ENCODE results near the gene MORN1. TPM values are rescaled to one million over a fixed set of nuclear protein-coding genes. Genes with fewer than 3 reads are reported as not detected.

Gene MORN1
- total and polyA plus RNA-seq, 2 of the 8 experiments (the other 6 are each of a cell fraction or from before 2014, with no cell fraction given) = 5.0 to 9.1 TPM

- Histone ChIP-seq H2BK5ac (ENCODE audit: low read depth, low read length) (peak overlapping the region; percentile 78; the same call in 1 of the 2 replicates), H3K27ac (ENCODE audit: low read depth, low read length) (no peak overlapping the region; the same call in 1 of the 2 replicates), H2BK12ac (ENCODE audit: low read depth, low read length) (no peak overlapping the region), H3K36me3 (ENCODE audit: control insufficient read depth in 2 of 4, insufficient read depth in 4 of 4, low read length in 3 of 4) (peaks cover 2 to 8% (median 5%) of the 10 kb centered on the region in 4 experiments; a peak in 5 of 8 replicates), H3K4ac (replicated peaks; ENCODE audit: insufficient read length, low read depth, low read length) (peak overlapping the region; percentile 96), H3K79me2 (ENCODE audit: control insufficient read depth in 1 of 2, insufficient read depth in 2 of 2, low read length in 2 of 2) (peaks cover 0 to 6% of the 10 kb centered on the region in 2 experiments; a peak in 1 of 4 replicates), H4K91ac (replicated peaks; ENCODE audit: insufficient read length, low read length) (peak overlapping the region; percentile 97), H3K18ac (ENCODE audit: extremely low read depth, low read length) (peak overlapping the region; percentile 97), H2BK20ac (ENCODE audit: low read length) (no peak overlapping the region), H3K23me2 (ENCODE audit: low read depth, low read length) (peaks cover 15% of the 10 kb centered on the region), H2AFZ (ENCODE audit: low read length) (no peak overlapping the region; the same call in 1 of the 2 replicates), H3K4me2 (ENCODE audit: insufficient read depth in 1 of 2, low read depth in 2 of 2, low read length in 2 of 2) (peak overlapping the region; percentile 75 to 91), H3K14ac (ENCODE audit: insufficient read length) (no peak overlapping the region), H2AK5ac (ENCODE audit: low read depth, low read length) (peak overlapping the region; percentile 65; the same call in 1 of the 2 replicates), H3K56ac (replicated peaks; ENCODE audit: insufficient read length, low read depth, low read length) (no peak overlapping the region), H3K4me3 (ENCODE audit: extremely low read depth in 1 of 4, insufficient read depth in 2 of 4, low read depth in 3 of 4, low read length in 4 of 4) (peak overlapping the region; percentile 51 to 92 (median 56)), H4K20me1 (replicated peaks in 1 of 2; ENCODE audit: control insufficient read depth in 1 of 2, insufficient read depth in 2 of 2, low read length in 2 of 2) (peaks cover 0 to 4% of the 10 kb centered on the region in 2 experiments), H3K79me1 (ENCODE audit: low read depth, low read length) (no peaks in the 10 kb centered on the region), H3K4me1 (replicated peaks in 1 of 4; ENCODE audit: control insufficient read depth in 3 of 4, insufficient read depth in 4 of 4, low read length in 3 of 4) (peaks cover 0 to 14% (median 11%) of the 10 kb centered on the region in 4 experiments; a peak in 5 of 7 replicates), H2BK15ac (ENCODE audit: low read length) (peak overlapping the region; percentile 81; the same call in 1 of the 2 replicates), H3K27me3 (replicated peaks in 1 of 4; ENCODE audit: control insufficient read depth in 3 of 4, extremely low read depth in 1 of 4, insufficient read depth in 3 of 4, low read length in 3 of 4) (no peaks in the 10 kb centered on the region; a peak in 1 of 7 replicates), H4K5ac (ENCODE audit: insufficient read length, low read depth, low read length) (peak overlapping the region; percentile 98), H3K9me3 (ENCODE audit: insufficient read depth in 2 of 2, low read depth in 1 of 2, low read length in 1 of 2) (no peaks in the 10 kb centered on the region), H2BK120ac (replicated peaks; ENCODE audit: low read depth, low read length) (no peak overlapping the region), H3K9ac (replicated peaks in 1 of 4; ENCODE audit: extremely low read depth in 1 of 4, low read depth in 3 of 4, low read length in 3 of 4) (peak overlapping the region; percentile 35 to 79 (median 64); a peak in 6 of 7 replicates), H4K8ac (ENCODE audit: extremely low read depth, insufficient read depth, low read length) (peak overlapping the region; percentile 83), H3K23ac (ENCODE audit: insufficient read length) (no peak overlapping the region)
- POLR2A ChIA-PET (ENCODE audit: partially characterized antibody) = interaction anchor here (0.6 to 3.6 kb wide), 6 partner anchors 10 to 216 kb away, joined by 3 to 13 read pairs (median 3); no protein-coding TSS in a partner anchor
- FAIRE-seq (no peak), DNase-seq (ENCODE audit: low read depth in 1 of 2, low spot score in 2 of 2) (no peak)
- WGBS, 2 experiments (ENCODE audit: extremely low coverage in 1 of 2, insufficient coverage in 1 of 2, insufficient read length in 1 of 2, insufficient replicate concordance in 2 of 2, low coverage in 1 of 2, low lambda C conversion rate in 2 of 2, missing lambda C conversion rate in 1 of 2) = 7% methylated on average over 26 of the region's 66 CpGs; no CpG with 5 or more reads in 1 of the 2 experiments
- CTCF ChIA-PET (ENCODE audit: partially characterized antibody) = interaction anchor here (0.9 to 1.8 kb wide), 4 partner anchors 10 to 134 kb away, joined by 3 to 7 read pairs (median 4); no protein-coding TSS in a partner anchor
- peak; percentile 7; the same call in 1 of the 2 replicates for TF ChIP-seq TAF1 (IDR thresholded peaks at IDR 0.05; ENCODE audit: low read depth, low read length)
- TF ChIP-seq KDM4A (IDR thresholded peaks at IDR 0.05; ENCODE audit: low read depth, low read length, severe bottlenecking) = peak; percentile 67
- TF ChIP-seq GTF2F1 (IDR thresholded peaks at IDR 0.05; ENCODE audit: borderline replicate concordance, low read depth, low read length) = no peak
- TF ChIP-seq, protein P1, sequence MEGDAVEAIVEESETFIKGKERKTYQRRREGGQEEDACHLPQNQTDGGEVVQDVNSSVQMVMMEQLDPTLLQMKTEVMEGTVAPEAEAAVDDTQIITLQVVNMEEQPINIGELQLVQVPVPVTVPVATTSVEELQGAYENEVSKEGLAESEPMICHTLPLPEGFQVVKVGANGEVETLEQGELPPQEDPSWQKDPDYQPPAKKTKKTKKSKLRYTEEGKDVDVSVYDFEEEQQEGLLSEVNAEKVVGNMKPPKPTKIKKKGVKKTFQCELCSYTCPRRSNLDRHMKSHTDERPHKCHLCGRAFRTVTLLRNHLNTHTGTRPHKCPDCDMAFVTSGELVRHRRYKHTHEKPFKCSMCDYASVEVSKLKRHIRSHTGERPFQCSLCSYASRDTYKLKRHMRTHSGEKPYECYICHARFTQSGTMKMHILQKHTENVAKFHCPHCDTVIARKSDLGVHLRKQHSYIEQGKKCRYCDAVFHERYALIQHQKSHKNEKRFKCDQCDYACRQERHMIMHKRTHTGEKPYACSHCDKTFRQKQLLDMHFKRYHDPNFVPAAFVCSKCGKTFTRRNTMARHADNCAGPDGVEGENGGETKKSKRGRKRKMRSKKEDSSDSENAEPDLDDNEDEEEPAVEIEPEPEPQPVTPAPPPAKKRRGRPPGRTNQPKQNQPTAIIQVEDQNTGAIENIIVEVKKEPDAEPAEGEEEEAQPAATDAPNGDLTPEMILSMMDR (IDR thresholded peaks at IDR 0.05; ENCODE audit: control extremely low read depth in 1 of 3, insufficient read depth in 1 of 3, low read depth in 1 of 3, low read length in 3 of 3) = no peak
- no peak for TF ChIP-seq TBP (IDR thresholded peaks at IDR 0.05; ENCODE audit: low read depth, low read length)
- TF ChIP-seq SIRT6 (IDR thresholded peaks at IDR 0.05; ENCODE audit: low read length) = no peak
- TF ChIP-seq RNF2 (IDR thresholded peaks at IDR 0.05; ENCODE audit: borderline replicate concordance, low read depth, low read length, missing control alignments, poor library complexity, severe bottlenecking) = peak; percentile 16
- TF ChIP-seq BACH1 (IDR thresholded peaks at IDR 0.05; ENCODE audit: low read length) = peak; percentile 58
These were observed 21.6 kb upstream of the MORN1 start for GRCh38 chr1:2412773-2413494.

Data from H1 (cell line).